H1 (cell line): ENCODE data around the gene NR1D2. TPM values are rescaled to one million over a fixed set of nuclear protein-coding genes. Genes with fewer than 3 reads are reported as not detected.

ENCODE experiments used
- CREB1 ChIP-seq: IDR thresholded peaks from 2 replicates; pipeline ENCODE4 v1.6.1; 2012; ENCODE audit warnings: inconsistent platforms
- GABPA ChIP-seq: IDR thresholded peaks from 2 replicates; pipeline ENCODE4 v1.6.1; 2011; ENCODE audit warnings: mild to moderate bottlenecking, low read length, moderate library complexity, borderline replicate concordance; ENCODE audit not compliant: insufficient read depth
- KDM1A ChIP-seq: fragments of 200-600, 300-600 bp; sonication (generic); IDR thresholded peaks from 2 replicates; pipeline ENCODE4 v1.7.1; 2016; ENCODE audit warnings: mild to moderate bottlenecking, low read length, borderline replicate concordance
- PHF8 ChIP-seq: fragments of 200-600 bp; sonication (generic); conservative IDR thresholded peaks from 2 replicates; pipeline ENCODE4 v1.7.1; 2012; ENCODE audit warnings: low read depth, mild to moderate bottlenecking, inconsistent platforms, low read length, moderate library complexity
- SIX5 ChIP-seq: IDR thresholded peaks from 2 replicates; pipeline ENCODE4 v1.6.1; 2011; ENCODE audit warnings: mild to moderate bottlenecking, low read depth, low read length
- SP1 ChIP-seq: IDR thresholded peaks from 2 replicates; pipeline ENCODE4 v1.6.1; 2011; ENCODE audit warnings: low read depth, low read length
- SP2 ChIP-seq: IDR thresholded peaks from 2 replicates; pipeline ENCODE4 v1.6.1; 2012; ENCODE audit warnings: mild to moderate bottlenecking, low read length, inconsistent platforms
- SRF ChIP-seq: IDR thresholded peaks from 2 replicates; pipeline ENCODE4 v1.6.1; 2011; ENCODE audit warnings: mild to moderate bottlenecking, low read depth, low read length, moderate library complexity
- TCF12 ChIP-seq: IDR thresholded peaks from 2 replicates; pipeline ENCODE4 v1.6.1; 2011; ENCODE audit warnings: low read depth, mild to moderate bottlenecking, low read length
- polyA plus RNA-seq, 7 experiments: library from polyadenylated mRNA; depleted of rRNA in 3 of 7; stranded (reverse) in 5 of 7; unstranded in 2 of 7; fragments of >200 nt in 5 of 7; fragments of 200-250 nt in 2 of 7; gene quantifications; 1 replicate in 5 of 7; 2 replicates in 1 of 7; 4 replicates in 1 of 7; pipeline versions ENCODE4 v1.2.1 to v1.2.3, GENCODE V29; 2011 to 2013; ENCODE audit warnings: missing spikeins in 2 of 7, mixed read lengths in 2 of 7
- total RNA-seq: library from RNA; stranded (reverse); fragmentation: NEBNext Ultra II Directional; extraction: Animal tissue kit (Norgen Biotek cat#: 25700); gene quantifications from 2 replicates; pipeline ENCODE4 v1.2.1, GENCODE V29; 2021
- TF ChIP-seq, protein P1 (sequence below): fragments of 300-600 bp; sonication (generic); IDR thresholded peaks from 2 replicates; pipeline ENCODE4 v1.7.1; 2012; ENCODE audit warnings: low read length, moderate library complexity, mild to moderate bottlenecking, inconsistent platforms; ENCODE audit not compliant: insufficient replicate concordance

The NR1D2 gene
- total and polyA plus RNA-seq, 2 of the 8 experiments (the other 6 are each of a cell fraction or from before 2014, with no cell fraction given): 5.9 to 21.7 TPM

DNA sequence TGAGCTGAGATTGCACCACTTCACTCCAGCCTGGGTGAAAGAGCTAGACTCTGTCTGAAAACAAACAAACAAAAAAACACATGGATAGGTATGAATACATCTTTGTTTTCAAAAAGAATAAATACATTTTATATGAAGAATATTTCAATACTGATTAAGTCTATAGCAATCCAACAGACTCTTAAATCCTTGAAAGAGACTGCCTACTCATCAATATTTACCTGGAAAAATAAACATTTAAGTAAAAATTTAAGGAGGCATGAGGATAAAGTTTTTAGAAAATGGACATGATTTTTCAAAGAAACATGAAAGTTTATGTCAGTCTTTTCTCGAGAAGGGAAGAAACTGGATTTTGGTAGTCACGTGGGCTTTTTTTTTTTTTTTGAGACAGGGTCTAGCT lies 33.7 kb upstream of the NR1D2 start (continued):
- TF ChIP-seq, protein P1, sequence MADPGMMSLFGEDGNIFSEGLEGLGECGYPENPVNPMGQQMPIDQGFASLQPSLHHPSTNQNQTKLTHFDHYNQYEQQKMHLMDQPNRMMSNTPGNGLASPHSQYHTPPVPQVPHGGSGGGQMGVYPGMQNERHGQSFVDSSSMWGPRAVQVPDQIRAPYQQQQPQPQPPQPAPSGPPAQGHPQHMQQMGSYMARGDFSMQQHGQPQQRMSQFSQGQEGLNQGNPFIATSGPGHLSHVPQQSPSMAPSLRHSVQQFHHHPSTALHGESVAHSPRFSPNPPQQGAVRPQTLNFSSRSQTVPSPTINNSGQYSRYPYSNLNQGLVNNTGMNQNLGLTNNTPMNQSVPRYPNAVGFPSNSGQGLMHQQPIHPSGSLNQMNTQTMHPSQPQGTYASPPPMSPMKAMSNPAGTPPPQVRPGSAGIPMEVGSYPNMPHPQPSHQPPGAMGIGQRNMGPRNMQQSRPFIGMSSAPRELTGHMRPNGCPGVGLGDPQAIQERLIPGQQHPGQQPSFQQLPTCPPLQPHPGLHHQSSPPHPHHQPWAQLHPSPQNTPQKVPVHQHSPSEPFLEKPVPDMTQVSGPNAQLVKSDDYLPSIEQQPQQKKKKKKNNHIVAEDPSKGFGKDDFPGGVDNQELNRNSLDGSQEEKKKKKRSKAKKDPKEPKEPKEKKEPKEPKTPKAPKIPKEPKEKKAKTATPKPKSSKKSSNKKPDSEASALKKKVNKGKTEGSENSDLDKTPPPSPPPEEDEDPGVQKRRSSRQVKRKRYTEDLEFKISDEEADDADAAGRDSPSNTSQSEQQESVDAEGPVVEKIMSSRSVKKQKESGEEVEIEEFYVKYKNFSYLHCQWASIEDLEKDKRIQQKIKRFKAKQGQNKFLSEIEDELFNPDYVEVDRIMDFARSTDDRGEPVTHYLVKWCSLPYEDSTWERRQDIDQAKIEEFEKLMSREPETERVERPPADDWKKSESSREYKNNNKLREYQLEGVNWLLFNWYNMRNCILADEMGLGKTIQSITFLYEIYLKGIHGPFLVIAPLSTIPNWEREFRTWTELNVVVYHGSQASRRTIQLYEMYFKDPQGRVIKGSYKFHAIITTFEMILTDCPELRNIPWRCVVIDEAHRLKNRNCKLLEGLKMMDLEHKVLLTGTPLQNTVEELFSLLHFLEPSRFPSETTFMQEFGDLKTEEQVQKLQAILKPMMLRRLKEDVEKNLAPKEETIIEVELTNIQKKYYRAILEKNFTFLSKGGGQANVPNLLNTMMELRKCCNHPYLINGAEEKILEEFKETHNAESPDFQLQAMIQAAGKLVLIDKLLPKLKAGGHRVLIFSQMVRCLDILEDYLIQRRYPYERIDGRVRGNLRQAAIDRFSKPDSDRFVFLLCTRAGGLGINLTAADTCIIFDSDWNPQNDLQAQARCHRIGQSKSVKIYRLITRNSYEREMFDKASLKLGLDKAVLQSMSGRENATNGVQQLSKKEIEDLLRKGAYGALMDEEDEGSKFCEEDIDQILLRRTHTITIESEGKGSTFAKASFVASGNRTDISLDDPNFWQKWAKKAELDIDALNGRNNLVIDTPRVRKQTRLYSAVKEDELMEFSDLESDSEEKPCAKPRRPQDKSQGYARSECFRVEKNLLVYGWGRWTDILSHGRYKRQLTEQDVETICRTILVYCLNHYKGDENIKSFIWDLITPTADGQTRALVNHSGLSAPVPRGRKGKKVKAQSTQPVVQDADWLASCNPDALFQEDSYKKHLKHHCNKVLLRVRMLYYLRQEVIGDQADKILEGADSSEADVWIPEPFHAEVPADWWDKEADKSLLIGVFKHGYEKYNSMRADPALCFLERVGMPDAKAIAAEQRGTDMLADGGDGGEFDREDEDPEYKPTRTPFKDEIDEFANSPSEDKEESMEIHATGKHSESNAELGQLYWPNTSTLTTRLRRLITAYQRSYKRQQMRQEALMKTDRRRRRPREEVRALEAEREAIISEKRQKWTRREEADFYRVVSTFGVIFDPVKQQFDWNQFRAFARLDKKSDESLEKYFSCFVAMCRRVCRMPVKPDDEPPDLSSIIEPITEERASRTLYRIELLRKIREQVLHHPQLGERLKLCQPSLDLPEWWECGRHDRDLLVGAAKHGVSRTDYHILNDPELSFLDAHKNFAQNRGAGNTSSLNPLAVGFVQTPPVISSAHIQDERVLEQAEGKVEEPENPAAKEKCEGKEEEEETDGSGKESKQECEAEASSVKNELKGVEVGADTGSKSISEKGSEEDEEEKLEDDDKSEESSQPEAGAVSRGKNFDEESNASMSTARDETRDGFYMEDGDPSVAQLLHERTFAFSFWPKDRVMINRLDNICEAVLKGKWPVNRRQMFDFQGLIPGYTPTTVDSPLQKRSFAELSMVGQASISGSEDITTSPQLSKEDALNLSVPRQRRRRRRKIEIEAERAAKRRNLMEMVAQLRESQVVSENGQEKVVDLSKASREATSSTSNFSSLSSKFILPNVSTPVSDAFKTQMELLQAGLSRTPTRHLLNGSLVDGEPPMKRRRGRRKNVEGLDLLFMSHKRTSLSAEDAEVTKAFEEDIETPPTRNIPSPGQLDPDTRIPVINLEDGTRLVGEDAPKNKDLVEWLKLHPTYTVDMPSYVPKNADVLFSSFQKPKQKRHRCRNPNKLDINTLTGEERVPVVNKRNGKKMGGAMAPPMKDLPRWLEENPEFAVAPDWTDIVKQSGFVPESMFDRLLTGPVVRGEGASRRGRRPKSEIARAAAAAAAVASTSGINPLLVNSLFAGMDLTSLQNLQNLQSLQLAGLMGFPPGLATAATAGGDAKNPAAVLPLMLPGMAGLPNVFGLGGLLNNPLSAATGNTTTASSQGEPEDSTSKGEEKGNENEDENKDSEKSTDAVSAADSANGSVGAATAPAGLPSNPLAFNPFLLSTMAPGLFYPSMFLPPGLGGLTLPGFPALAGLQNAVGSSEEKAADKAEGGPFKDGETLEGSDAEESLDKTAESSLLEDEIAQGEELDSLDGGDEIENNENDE: no peak
- TF ChIP-seq SP2 (no peak), GABPA (no peak), CREB1 (no peak), SIX5 (no peak), TCF12 (no peak), SRF (no peak), KDM1A (no peak), SP1 (no peak), PHF8 (no peak)
- TF ChIP-seq, all 59 proteins: peak for 0
